Activated CD8-positive, alpha-beta memory T cell treated with anti-CD3 and anti-CD28 coated beads for 1 hour (primary cell): ENCODE results near the gene CCS.
A peak's percentile ranks its signal among the peaks of the same experiment; 100 is the strongest.
"Not testable (repeated sequence)": the region's sequence is repeated elsewhere in the genome, so short reads cannot be mapped to it uniquely, and the experiment has no call there.

Experiments used
- DNase-seq, 2 donors: peaks; one replicate each; pipeline ENCODE4 v3.0.0-alpha.2; 2020; ENCODE audit warnings: low read depth in 1 of 2; ENCODE audit errors: extremely low read depth in 1 of 2

Gene CCS

DNA sequence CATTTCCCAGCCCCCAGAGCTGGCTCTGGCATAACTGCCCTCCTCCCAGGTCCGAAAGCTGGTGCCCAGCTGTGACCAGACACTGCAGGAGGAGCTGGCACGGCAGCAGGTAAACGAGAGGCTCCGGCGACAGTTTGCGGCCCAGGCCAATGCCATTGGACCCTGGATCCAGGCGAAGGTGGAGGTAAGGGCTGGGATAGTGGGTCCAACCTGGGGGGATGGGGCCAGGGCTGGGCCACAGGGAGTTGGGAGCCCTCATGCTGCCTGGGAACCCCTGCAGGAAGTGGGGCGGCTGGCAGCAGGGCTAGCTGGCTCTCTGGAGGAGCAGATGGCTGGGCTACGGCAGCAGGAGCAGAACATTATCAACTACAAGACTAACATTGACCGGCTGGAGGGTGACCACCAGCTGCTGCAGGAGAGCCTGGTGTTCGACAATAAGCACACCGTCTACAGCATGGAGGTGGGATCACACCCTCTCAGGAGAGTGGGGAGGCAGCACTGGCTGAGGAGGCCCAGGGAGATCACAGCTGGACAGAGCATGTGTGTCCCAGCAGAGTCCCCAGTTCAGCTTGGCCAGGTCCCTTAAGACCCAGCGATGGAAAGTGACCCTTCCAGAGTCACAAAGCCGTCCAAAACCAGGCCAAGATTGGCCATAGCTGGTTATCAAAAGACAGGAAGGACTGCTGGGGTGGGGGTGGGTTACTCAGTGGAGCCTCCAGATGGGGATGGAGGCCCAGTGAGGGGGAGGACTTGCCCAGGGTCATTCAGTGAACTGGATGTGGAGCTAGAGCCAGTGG, 31.6 kb upstream of the CCS start:
- DNase-seq: no peak

DNA sequence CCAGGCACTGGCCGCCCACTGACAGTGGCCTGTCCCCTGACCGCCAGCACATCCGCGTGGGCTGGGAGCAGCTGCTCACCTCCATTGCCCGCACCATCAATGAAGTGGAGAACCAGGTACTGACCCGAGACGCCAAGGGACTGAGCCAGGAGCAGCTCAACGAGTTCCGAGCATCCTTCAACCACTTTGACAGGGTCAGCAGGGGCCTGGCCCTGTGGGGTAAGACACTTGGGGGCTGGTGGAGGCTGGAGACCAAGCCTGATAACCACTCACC, 31.1 kb upstream of the CCS start:
- no peak for DNase-seq

DNA sequence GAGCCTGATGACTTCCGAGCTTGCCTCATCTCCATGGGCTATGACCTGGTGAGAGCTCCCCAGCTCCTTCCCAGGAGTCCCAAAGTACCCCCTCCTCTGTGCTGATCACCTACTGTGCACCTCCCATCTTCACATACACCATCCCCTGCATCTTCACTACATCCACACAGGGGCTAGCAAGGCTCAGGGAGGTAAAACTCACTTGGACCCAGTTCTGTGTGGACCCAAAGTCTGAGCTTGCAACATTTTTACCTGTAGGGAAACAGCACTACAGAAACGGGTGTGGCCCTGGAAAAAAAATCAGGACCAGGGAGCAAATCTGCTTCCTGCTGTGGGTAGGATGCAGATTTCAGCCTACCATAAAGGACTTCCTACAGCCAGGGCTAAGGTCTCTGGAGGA, 30.7 kb upstream of the CCS start:
- no peak for DNase-seq

DNA sequence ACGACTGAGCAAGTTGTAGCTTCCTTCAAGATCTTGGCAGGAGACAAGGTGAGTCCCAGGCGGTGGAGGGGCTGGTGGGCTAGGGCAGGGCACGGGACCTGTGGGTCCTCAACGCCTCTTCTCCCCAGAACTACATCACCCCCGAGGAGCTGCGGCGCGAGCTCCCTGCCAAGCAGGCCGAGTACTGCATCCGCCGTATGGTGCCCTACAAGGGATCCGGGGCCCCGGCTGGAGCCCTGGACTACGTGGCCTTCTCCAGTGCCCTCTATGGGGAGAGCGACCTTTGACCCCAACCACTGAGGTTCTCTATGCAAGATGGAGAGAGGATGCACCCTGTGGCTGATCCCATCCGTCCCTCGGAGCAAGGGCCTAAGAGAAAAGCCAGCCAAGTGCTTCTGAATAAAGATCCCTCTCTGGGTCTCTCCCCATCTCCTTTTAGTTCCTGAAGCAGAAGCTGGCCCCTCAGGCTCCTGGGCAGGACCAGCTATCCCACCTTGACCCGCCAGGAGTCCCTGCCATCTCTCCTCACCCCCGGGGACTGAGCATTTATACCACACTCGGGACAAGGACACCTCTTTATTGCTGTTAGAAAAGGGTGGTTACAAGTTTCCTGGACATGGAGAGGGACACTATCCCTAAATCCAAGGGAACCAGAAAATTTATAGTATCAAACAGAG, 29.9 kb upstream of the CCS start:
- no peak for DNase-seq

DNA sequence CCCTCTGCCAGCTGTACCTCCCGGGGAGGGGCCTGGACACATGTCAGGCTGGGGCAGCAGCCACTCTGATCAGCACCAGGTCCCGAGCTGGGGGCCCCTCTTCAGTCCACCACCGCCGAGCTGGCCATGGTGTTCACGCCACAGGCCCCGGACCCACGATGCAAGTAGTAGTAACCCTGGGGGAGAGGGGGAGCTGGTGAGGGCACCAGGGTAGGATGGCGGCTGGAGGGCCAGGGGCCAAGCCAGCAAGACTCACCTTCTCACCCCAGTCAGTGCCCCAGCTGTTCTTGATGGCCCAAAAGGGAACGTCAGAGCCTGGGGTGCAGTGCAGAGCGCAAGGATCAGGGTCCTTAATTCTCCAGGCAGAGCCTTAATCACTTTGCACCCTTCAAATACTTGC, 29.2 kb upstream of the CCS start:
- DNase-seq: no peak

DNA sequence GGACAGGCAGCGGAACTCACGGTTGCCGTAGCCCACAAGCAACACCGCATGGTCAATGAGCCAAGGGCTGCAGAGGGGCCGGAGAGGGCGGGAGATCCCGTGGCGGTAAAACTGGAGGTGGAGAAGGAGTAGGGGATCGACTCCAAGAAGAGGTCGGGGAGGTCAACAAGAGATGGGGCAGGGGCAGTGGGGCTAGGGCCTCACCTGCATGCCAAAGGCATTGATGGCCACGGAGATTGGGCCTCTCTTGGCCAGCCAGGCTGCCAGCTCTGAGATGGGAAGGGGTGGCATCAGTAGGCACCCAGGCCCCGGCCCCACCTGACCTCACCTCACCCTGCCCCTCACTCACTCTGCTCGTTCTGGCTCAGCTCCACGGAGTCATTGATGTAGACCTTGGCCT, 28.4 kb upstream of the CCS start:
- DNase-seq: no peak

DNA sequence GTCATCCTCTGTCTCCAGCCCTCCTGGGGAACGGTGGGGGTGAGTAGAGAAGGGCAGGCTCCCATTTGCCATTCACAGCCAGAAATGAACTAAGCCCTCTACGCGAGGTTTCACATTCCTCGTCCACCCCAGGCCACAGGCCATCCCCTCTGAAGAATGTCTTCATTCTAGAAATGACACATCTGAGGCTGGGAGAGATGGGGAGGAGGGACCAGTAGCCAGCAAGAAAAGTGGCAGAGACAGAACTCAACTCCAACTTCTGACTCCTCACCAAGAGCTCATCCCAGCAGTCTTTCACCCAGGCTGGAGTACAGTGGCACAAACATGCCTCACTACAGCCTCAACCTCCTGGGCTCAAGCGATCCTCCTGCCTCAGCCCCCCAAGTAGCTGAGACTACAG, 28.0 kb upstream of the CCS start:
- DNase-seq: no peak

DNA sequence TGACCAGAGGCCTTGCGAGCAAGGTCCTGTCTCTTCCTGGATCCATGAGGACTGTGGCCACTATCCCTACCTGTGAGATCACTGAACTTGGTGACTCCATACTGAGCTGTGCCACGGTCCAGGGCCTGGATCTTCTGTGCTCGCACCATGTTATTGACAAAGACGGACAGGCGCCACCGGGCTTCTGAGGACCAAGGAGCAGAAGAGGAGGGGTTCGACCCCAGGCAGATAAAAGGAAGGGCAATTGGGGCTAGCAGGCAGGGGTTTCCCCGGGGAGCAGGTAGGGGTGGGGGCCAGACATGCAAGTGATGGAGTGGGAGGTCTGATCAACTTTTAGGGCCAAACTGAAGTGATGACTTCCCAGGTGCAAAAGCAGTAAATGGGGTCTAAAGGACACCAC, 26.8 kb upstream of the CCS start:
- DNase-seq: no peak

DNA sequence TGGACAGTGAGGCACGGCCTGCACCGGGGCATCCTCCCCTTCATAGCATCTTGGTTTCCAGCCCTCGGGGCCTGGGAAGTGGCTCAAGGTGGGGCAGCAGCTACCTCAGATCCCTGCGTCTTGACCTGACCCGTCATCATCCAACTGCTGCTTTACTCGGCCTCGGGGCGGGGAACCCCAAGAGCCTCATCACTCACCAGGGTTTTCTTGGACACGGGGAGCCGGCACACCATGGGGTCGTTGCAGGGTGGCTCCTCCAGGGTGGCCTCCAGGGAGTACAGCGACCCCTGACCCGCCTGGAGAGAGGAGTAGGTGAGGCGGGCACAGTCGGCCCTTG, 25.2 kb upstream of the CCS start:
- DNase-seq: no peak

DNA sequence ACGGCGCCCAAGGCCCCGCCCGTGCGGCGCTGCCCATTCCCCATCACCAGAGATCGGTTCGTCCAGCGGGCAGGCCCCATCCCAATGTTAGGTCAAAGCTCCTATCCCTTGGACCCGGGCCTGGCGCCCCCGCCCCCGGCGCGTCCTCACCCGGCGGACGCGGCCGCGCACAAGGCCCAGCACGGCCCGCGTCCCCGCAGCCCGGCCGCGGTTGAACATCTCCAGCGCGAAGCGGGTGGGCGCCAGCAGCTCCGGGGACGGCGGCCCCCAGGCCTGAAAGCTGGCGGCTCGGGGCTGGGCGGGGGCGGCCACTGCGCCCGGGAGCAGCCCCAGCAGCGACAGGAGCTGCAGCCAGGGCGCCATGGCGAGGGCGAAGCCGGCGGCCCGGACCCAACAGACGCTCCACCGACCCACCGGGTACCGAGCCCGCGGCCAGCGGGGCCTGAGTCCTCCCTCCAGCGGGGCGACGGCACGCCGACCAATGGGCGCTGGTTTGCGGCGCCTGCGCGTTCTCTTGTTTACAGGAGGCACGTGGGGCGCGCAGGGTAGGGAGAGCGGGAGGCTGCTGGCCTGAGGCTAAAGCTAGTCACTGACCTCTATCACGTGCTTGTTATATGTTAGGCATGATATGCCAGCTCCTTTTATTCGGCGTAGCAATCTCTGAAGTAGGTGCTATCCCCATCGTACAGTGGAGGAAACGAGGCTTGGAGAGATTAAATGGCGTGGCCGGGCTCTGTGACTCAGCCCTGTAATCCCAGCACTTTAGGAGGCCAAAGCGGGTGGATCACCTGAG, 24.7 kb upstream of the CCS start, which contains the start of gene CTSF:
CTSF (minus strand) TSS at position 483 of the 793 bp plus-strand sequence; CDS start at position 363, 120 bp downstream.
- peak; percentile 44 to 57 for DNase-seq

DNA sequence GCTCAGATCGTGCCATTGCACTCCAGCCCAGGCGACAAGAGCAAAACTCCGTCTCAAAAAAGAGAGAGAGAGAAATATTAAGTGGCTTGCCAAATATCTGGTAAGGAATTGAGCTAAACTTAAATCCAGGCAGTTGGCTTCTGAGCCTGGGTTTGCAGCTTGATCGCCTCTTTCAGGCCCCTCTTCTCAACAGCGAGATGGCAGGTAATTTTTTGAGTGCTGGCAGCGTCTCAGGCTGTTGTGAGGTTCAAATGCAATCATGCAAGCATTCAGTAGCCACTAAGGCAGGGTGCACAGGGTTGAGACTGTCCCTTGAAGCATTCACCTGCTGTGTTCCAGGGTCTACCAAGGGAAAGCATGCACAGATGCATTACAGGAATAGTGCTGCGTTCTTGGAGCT, 23.9 kb upstream of the CCS start:
- no peak for DNase-seq

DNA sequence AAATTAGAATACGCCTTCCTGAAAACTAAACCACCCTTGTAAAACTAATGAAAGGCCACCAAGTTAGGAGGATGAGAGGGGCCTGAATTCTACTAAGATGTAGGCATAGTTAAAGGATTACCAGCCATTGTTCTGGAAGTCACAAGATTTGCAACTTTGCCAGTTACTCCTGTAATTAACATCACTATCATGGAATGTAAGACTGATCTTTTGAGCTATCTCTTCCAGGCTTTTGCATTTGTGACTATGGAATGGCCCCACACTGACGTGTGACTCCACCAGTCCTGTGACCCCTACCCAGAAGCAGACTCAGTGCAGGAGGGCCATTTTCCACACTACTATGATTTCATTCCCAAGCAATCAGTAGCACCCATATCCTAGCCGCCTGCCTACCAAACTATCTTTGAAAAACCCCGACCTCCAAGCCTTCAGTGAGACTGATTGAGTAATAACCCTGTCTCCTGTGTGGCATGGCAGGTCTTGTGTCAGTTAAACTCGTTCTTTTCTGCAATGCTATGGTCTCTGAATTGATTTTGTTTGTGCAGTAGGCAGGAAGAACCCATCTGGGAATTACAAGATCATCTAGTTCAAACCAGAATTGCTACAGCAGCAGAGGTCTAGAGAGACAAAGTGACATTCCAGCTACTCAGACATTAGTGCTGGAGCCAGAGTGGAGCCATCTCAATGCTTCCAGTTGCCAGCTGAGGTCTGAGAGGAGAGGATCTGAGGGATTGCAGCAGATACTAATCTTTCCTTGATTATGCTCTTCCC, 22.7 kb upstream of the CCS start:
- no peak for DNase-seq

DNA sequence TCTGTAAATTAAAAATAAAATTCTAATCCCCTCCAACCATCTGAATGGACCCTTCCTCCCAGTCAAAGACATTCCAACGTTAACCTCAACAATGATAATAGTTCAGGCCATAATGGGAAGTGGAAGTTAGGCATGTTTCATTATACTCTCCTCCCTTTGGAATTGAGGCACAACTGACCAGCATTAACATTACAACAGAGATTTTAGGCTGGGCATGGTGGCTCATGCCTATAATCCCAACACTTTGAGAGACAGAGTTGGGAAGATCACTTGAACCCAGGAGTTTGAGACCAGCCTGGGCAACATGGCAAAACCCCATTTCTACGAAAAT, 22.2 kb upstream of the CCS start:
- DNase-seq: no peak

DNA sequence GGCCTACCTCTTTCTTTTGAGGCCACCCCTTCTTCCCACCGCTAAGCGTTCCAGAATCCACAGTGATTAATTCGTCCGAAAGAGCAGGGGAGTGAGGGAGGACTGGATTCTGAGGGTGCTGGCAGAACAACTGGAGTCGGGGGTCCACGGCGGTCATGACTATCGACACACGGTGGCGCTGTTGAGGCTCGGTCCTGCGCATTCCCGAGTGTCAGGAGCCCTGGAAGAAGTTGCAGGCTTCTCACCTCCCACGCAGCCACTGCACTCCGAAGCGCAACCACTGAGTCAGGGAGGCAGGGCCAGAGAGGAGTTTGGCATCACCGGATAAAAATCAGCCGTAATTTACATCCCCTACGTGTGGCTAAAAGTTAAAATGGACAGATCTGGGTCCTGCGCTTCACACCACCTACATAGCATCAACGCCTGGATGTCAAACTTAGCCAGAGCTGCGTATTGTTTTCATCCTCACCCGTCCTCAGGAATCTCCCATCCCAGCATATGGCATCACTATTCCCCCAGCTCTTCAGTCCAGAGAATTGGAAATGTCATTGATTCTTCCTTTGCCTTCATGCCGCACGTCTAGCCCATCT, 13.9 kb upstream of the CCS start:
- peak; percentile 63 to 71 for DNase-seq

DNA sequence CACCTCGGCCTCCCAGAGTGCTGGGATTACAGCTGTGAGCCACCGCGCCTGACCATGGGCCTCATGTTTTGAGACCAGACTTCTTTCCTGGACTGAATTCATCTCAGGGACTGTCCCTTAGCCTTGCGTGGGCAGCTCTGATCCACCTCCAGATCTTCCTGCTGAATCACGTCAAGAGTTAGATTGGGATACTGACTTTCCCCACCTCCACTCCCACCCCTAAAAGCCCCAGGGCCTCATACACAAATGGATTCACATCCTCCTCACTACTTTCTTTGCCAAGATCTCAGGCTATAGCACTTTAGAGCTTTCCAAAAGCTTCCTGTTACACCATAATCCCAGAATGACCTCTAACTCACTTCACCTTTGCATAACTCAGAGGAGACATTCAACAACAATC, 12.2 kb upstream of the CCS start:
- DNase-seq: no peak

DNA sequence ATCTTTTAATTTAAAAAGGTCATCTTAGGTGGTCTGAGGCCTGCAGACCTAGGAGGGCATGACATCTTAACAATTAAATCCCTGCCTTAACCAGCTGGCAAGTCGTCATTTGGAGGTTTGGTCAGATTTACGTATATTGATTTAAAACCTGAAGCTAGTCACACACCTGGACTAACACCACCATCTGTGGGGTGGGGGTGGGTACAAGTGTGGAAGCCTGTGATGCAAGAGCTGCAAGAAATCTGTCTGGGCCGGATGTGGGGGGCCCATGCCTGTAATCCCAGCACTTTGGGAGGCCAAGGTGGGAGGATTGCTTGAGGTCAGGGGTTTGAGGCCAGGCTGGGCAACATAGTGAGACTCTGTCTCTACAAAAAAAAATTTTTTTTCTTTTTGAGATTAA, 11.7 kb upstream of the CCS start:
- DNase-seq: no peak

DNA sequence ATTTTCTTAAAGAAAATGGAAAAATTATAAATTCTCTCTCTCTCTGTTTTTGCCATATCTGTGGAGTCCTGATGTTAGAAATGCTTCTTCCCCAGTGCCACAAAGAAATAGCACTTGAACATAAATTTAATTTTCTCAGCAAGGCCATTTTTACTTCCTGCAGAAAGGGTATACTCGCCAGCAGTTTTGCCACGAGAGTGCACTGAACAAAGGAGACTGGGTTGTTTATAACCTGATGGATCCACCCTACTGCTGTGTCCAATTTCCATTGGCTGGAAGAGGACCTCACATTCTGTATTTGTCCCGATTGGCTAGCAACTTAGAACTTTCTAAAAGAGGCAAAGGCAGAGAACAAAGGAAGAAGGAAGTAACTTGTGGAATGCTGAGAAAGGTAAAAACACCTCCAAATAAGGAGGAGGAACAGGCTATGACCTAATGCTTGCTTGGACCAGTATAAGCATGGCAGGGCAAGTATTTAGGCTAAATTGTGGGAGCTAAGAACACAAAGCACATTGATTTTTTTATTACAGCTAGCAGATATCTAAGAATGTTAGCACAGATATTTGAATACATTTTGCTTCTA, 10.3 kb upstream of the CCS start:
- not testable (repeated sequence) for DNase-seq

DNA sequence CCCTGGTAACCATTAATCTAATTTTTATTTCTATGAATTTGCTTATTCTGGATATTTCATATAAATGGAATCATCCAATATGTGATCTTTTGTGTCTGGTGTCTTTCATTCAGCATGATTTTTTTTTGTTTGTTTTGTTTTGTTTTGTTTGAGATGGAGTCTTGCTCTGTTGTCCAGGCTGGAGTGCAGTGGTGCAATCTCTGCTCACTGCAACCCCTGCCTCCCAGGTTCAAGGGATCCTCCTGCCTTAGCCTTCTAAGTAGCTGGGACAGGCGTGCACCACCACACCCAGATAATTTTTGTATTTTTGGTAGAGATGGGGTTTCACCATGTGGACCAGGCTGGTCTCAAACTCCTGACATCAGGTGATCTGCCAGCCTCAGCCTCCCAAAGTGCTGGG, 7.5 kb upstream of the CCS start:
- DNase-seq: not testable (repeated sequence)

DNA sequence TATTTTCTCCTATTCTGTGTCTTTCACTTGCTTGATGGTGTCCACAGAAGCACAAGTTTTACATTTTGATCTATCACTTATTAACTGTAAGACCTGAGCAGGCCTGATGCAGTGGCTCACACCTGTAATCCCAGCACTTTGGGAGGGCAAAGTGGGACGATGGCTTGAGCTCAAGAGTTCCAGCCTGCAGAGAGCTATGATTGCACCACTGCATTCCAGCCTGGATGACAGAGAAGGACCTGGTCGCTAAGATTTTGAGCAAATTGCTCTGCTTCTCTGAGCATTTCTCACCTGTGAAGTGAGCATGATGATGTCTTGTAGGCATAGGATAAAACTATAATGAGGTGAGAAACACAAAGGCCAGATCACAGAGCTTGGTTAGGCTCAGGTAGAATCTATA, 6.8 kb upstream of the CCS start:
- DNase-seq: no peak

DNA sequence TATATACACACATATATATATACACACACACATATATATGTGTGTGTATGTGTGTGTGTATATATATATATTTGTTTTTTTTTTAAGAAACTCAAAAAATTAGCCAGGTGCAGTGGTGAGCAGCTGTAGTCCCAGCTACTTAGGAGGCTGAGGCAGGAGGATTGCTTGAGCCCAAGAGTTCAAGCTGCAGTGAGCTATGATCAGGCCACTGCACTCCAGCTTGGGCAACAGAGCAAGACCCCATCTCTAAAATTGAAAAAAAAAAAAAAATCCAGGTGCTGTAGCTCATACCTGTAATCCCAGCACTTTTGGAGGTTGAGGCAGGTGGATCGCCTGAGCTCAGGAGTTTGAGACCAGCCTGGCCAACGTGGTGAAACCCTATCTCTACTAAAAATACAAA, 3.7 kb upstream of the CCS start:
- not testable (repeated sequence) for DNase-seq
